Karpas-422 (cell line): ENCODE data around the gene BPIFB2. TPM values are rescaled to one million over a fixed set of nuclear protein-coding genes. Genes with fewer than 3 reads are reported as not detected.
"Not testable (repeated sequence)": the region's sequence is repeated elsewhere in the genome, so short reads cannot be mapped to it uniquely, and the experiment has no call there.

ENCODE experiments used
- DNase-seq: peaks from one replicate; pipeline ENCODE4 v3.0.0-alpha.2; 2015
- H2AFZ ChIP-seq: fragments of 200-600 bp; sonication (generic); 2 replicates; pipeline ENCODE4 v1.6.1; 2014; ENCODE audit warnings: antibody characterized with exemption, low read length, mixed read lengths
- H3K27ac ChIP-seq: fragments of 200-600 bp; sonication (generic); 2 replicates; pipeline ENCODE4 v1.5.1; 2014; ENCODE audit warnings: mild to moderate bottlenecking, low read length, moderate library complexity
- H3K27me3 ChIP-seq: fragments of 200-600 bp; sonication (generic); 2 replicates; pipeline ENCODE4 v1.6.1; 2014; ENCODE audit warnings: low read length, mixed read lengths
- H3K36me3 ChIP-seq: fragments of 200-600 bp; sonication (generic); 2 replicates; pipeline ENCODE4 v1.6.1; 2014; ENCODE audit warnings: low read length, mixed read lengths; ENCODE audit not compliant: insufficient read depth
- H3K4me1 ChIP-seq: fragments of 200-600 bp; sonication (generic); 2 replicates; pipeline ENCODE4 v1.6.1; 2014; ENCODE audit warnings: mild to moderate bottlenecking, low read length, mixed read lengths
- H3K4me2 ChIP-seq: fragments of 200-600 bp; sonication (generic); 2 replicates; pipeline ENCODE4 v1.6.1; 2014; ENCODE audit warnings: low read length, low read depth, mild to moderate bottlenecking; ENCODE audit not compliant: poor library complexity, severe bottlenecking
- H3K4me3 ChIP-seq: fragments of 200-600 bp; sonication (generic); 2 replicates; pipeline ENCODE4 v1.5.1; 2014; ENCODE audit warnings: mild to moderate bottlenecking, antibody characterized with exemption, low read length, mixed read lengths
- H3K79me2 ChIP-seq: fragments of 200-600 bp; sonication (generic); 2 replicates; pipeline ENCODE4 v1.6.1; 2014; ENCODE audit warnings: mild to moderate bottlenecking, low read length, mixed read lengths
- H3K9ac ChIP-seq: fragments of 200-600 bp; sonication (generic); 2 replicates; pipeline ENCODE4 v1.6.0; 2014; ENCODE audit warnings: low read length
- H3K9me2 ChIP-seq: fragments of 200-600 bp; sonication (generic), shearing (Covaris generic); replicated peaks from 2 replicates; pipeline ENCODE4 v1.6.0; 2014; ENCODE audit warnings: mild to moderate bottlenecking, low read length, moderate library complexity; ENCODE audit not compliant: insufficient read depth
- H3K9me3 ChIP-seq: fragments of 300-700, 200-600 bp; sonication (generic); 2 replicates; pipeline ENCODE4 v1.6.1; 2014; ENCODE audit warnings: low read length, mixed read lengths
- H4K20me1 ChIP-seq: fragments of 200-600 bp; sonication (generic); 2 replicates; pipeline ENCODE4 v1.6.1; 2014; ENCODE audit warnings: mild to moderate bottlenecking, antibody characterized with exemption, low read length, low read depth; ENCODE audit not compliant: insufficient read depth
- total RNA-seq: library from RNA; depleted of rRNA; stranded (reverse); fragments of >200 nt; shearing (Covaris generic); gene quantifications from 2 replicates; pipeline ENCODE4 v1.2.3, GENCODE V29; 2014; ENCODE audit warnings: low replicate concordance

Gene BPIFB2
- total RNA-seq, 1 experiment from 2014 or later = not detected

DNA sequence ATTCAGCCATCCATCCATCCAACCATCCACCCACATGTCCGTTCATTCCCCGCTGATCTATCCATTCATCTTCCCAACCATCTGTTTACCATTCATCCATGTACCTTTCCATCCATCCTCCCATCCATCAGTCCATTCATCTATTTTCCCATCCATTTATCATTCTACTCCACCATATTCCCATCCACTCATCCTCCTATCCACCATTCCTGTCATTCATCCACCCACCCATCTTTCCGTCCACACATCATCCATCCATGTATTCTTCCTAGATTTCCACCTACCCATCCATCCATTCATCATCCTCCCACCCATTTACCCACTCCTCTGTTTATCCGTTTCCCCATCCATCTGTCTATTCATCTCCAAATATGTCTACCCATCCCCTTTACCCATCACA lies 30.7 kb downstream of the BPIFB2 start:
- Histone ChIP-seq H2AFZ (no peak overlapping the region), H3K4me2 (no peak overlapping the region), H3K27me3 (no peaks in the 10 kb centered on the region), H3K4me1 (no peaks in the 10 kb centered on the region), H3K9me3 (no peaks in the 10 kb centered on the region), H3K4me3 (no peak overlapping the region), H3K36me3 (no peaks in the 10 kb centered on the region), H3K9me2 (no peaks in the 10 kb centered on the region), H3K79me2 (no peaks in the 10 kb centered on the region), H3K27ac (no peak overlapping the region), H3K9ac (no peak overlapping the region), H4K20me1 (no peaks in the 10 kb centered on the region)
- no peak for DNase-seq

DNA sequence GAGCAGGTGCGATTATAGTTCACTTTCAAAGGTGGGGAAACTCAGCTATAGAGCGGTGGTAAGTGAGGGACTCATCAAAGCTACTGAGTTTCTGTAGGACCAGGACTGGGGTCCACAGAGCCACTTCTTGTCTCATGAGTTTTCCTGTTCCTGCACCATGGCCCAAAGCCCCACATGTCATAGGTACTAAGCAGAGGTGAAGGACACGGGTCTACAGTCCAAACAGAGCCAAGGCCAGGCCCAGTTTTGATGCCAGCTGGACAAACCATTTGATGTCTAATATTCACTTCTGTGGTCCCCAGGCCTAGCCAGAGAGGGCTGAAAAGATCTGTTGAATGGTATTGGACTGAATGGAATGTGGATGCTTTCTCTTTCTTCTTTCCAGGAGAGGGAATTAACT lies 34.9 kb downstream of the BPIFB2 start:
- Histone ChIP-seq H3K79me2 (no peaks in the 10 kb centered on the region), H3K27ac (no peak overlapping the region), H2AFZ (no peak overlapping the region), H3K27me3 (no peaks in the 10 kb centered on the region), H3K36me3 (no peaks in the 10 kb centered on the region), H3K9me2 (no peaks in the 10 kb centered on the region), H3K9me3 (no peaks in the 10 kb centered on the region), H3K9ac (no peak overlapping the region), H3K4me2 (no peak overlapping the region), H3K4me3 (no peak overlapping the region), H4K20me1 (no peaks in the 10 kb centered on the region), H3K4me1 (no peaks in the 10 kb centered on the region)
- no peak for DNase-seq

DNA sequence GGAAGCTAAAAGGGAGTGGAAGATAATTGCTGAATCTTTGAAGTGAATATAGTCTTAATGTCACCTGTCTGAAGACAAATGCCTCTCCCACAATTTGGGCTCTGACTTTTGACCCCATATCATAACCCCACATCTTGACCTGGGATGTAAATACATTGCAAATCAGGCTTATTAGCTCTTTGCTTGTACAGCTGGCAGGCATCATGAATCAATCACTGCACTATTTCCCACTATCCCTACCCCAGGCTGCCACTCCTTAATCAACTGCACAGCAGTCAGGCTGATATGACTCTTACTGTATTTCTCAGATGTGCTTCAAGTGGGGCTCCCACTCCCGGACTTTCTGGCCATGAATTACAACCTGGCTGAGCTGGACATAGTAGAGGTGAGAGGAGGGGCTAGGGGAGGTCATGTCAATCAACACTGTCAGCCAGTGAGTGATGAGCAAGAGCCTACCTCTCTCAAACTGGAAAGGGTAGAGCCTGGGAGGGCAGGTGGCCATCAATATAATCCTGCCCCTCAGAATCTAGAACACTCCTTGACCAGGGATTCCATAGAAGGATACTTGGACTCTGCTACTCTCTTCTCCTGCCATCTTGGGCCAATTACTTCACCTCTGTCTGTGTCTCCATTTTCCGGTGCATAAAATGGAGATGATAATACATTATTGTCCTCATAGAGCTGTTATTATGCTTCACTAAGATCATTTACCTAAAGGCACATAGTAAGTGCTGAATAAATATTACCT lies 35.7 kb downstream of the BPIFB2 start:
- H3K9ac ChIP-seq = no peak overlapping the region
- no peaks in the 10 kb centered on the region for H3K27me3 ChIP-seq
- no peaks in the 10 kb centered on the region for H3K36me3 ChIP-seq
- H4K20me1 ChIP-seq = no peaks in the 10 kb centered on the region
- H3K4me2 ChIP-seq = no peak overlapping the region
- H3K79me2 ChIP-seq = no peaks in the 10 kb centered on the region
- H3K27ac ChIP-seq = no peak overlapping the region
- no peak for DNase-seq
- H3K4me1 ChIP-seq = no peaks in the 10 kb centered on the region
- H3K9me2 ChIP-seq = no peaks in the 10 kb centered on the region
- H2AFZ ChIP-seq = no peak overlapping the region
- H3K4me3 ChIP-seq = no peak overlapping the region
- no peaks in the 10 kb centered on the region for H3K9me3 ChIP-seq

DNA sequence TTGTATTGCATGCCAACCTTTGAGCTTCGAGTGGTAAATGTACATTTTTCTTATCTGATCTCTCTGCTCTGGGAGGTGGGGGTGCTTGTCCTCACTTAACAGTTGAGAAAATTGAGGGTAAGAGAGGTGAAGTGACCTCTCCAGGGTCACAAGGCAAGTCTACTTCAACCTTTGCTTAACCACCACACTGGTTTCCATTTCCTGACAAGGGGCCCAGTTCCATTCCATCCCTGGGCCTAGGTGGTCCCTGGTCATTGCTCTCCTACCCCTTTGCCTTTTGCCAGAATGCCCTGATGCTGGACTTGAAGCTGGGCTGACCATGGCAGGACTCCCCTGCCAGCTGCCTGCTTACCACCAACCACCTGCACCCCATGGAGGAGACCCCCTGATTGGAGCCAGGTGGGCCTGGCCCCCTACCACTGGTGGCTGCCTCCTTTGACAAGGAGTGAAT lies 36.3 kb downstream of the BPIFB2 start:
- Histone ChIP-seq H3K36me3 (no peaks in the 10 kb centered on the region), H4K20me1 (no peaks in the 10 kb centered on the region), H3K27ac (no peak overlapping the region), H3K27me3 (no peaks in the 10 kb centered on the region), H3K4me1 (no peaks in the 10 kb centered on the region), H3K4me2 (no peak overlapping the region), H3K9me2 (no peaks in the 10 kb centered on the region), H3K9ac (no peak overlapping the region), H3K9me3 (no peaks in the 10 kb centered on the region), H3K4me3 (no peak overlapping the region), H3K79me2 (no peaks in the 10 kb centered on the region), H2AFZ (no peak overlapping the region)
- no peak for DNase-seq

DNA sequence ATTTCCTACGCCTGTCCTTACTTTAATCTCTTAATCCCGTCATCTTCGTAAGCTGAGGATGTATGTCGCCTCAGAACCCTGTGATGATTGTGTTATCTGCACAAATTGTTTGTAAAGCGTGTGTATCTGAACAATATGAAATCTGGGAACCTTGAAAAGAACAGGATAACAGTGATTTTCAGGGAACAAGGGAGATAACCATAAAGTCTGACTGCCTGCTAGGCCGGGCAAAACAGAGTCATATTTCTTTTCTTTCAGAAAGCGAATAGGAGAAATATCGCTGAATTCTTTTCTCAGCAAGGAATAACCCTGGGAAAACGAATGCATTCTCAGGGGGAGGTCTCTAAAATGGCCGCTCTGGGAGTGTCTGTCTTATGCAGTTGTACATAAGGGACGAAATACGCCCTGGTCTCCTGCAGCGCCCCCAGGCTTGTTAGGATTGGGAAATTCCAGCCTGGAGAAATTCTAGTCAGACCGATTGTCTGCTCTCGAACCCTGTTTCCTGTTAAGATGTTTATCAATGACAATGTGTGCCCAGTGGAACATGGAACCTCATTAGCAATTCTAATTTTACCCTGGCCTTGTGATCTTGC lies 37.7 kb downstream of the BPIFB2 start:
- not testable (repeated sequence) for H3K9me3 ChIP-seq, H3K4me2 ChIP-seq, H3K36me3 ChIP-seq, H3K79me2 ChIP-seq, H3K9me2 ChIP-seq, H3K27me3 ChIP-seq, H3K4me3 ChIP-seq, H2AFZ ChIP-seq, H4K20me1 ChIP-seq, H3K9ac ChIP-seq, DNase-seq, H3K27ac ChIP-seq, H3K4me1 ChIP-seq

DNA sequence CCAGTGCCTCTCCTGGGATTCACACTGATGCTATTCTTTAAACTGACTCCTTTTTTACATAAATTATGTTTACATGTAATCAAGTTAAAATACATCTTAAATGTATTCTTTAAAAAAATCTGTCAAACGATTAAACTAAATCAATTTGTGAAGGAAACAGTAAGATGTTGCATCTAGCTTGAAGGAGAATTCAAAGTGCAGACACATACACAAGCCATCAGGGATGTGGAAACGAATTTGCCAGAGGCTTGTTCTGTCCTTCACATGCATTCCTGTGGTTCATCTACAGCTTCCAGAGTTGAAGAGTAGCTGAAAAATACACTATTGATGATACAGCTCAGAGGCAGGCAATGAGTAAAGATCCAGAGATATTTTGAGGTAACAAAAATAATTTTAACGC lies 38.9 kb downstream of the BPIFB2 start:
- no peak for DNase-seq
- Histone ChIP-seq H3K27me3 (no peaks in the 10 kb centered on the region), H3K4me1 (no peaks in the 10 kb centered on the region), H4K20me1 (no peaks in the 10 kb centered on the region), H3K27ac (no peak overlapping the region), H3K4me3 (no peak overlapping the region), H3K9me3 (no peaks in the 10 kb centered on the region), H3K36me3 (no peaks in the 10 kb centered on the region), H3K79me2 (no peaks in the 10 kb centered on the region), H3K9ac (no peak overlapping the region), H2AFZ (no peak overlapping the region), H3K9me2 (no peaks in the 10 kb centered on the region), H3K4me2 (no peak overlapping the region)

DNA sequence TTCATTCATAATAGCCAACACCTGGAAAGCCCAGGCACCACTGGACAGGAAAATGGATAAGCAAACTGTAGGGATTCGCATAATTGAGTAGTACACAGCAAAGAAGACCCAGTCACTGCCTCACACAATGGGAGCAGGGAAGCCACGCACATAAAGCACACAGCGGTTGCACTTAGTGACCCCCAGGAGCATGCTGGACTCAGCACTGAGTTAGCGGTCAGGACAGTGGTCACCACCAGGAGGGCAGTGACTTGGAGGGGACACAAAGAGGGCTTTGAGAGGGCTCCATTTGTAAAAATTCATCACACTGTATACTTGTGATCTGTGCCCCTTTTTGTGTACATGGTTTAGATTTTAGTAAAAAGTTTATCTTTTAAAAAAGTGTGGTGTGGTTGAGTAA lies 43.8 kb downstream of the BPIFB2 start:
- no peaks in the 10 kb centered on the region for H4K20me1 ChIP-seq

DNA sequence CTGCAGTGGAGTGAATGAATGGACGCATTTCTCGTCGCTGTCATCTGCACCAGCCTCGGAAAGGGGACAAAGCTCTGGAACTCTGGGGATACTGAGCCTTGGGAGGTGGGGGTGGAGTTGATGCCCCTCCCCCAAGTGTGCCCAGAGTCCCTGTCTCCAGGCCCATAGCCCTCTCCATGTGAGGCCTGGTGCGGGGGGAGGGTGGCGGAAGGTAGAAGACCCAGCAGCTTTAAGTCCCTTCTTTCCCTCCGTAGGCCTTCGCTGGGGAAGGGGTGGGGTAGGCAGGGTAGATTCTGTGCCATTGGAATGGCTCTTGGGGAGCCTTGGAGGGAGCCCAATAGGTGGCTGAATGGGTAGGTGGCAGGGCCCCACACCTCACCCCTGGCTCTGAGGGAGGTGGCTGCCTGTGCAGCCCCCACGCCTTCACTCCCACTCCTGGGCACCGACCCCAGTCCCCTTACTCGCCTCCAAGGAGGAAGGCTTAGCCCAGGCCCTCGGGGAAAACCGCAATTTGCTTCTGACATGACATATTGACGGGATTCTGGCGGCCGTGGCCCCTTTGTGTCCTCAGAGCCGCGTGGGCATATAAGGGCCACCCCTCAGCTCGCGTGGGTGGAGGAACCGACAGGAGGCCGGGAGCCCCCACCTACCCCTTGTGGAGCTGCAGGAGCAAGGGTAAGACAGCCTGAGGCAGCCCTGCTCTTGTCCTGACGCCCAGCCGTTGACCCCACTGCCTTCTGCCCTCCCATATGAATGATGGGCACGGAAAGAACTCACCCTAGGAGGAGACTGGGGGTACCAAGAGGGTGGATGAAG lies 46.0 kb downstream of the BPIFB2 start, which contains the start of gene BPIFB3:
Gene BPIFB3, plus strand, starts transcription at position 613 of the 816 bp plus-strand sequence. CDS start 1,533 bp downstream, outside the sequence.
- no peaks in the 10 kb centered on the region for H4K20me1 ChIP-seq
- H3K9ac ChIP-seq = no peak within 1 kb of the TSS
- H2AFZ ChIP-seq = no peak within 1 kb of the TSS
- no peaks in the 10 kb centered on the region for H3K36me3 ChIP-seq
- no peaks in the 10 kb centered on the region for H3K27me3 ChIP-seq
- no peaks in the 10 kb centered on the region for H3K79me2 ChIP-seq
- H3K4me2 ChIP-seq = no peak within 1 kb of the TSS
- no peaks in the 10 kb centered on the region for H3K9me3 ChIP-seq
- H3K27ac ChIP-seq = no peak within 1 kb of the TSS
- H3K9me2 ChIP-seq = no peaks in the 10 kb centered on the region
- no peak within 1 kb of the TSS for H3K4me3 ChIP-seq
- H3K4me1 ChIP-seq = no peaks in the 10 kb centered on the region
- no peak for DNase-seq

More for the DNA sequence above, 43.8 kb downstream of the BPIFB2 start:
- Histone ChIP-seq H3K9me2 (no peaks in the 10 kb centered on the region), H3K79me2 (no peaks in the 10 kb centered on the region), H3K4me1 (no peaks in the 10 kb centered on the region), H3K27me3 (no peaks in the 10 kb centered on the region), H3K4me3 (no peak overlapping the region), H2AFZ (no peak overlapping the region), H3K4me2 (no peak overlapping the region), H3K36me3 (no peaks in the 10 kb centered on the region), H3K9ac (no peak overlapping the region), H3K9me3 (no peaks in the 10 kb centered on the region), H3K27ac (no peak overlapping the region)
- no peak for DNase-seq
